Endodermal cell (in vitro differentiated cells): ENCODE data around the gene LDLRAD4. TPM values are rescaled to one million over a fixed set of nuclear protein-coding genes. Genes with fewer than 3 reads are reported as not detected.

Experiments
- DNase-seq: peaks from one replicate; pipeline ENCODE4 v3.0.0-alpha.2; 2017
- H3K27ac ChIP-seq: 2 replicates; pipeline ENCODE4 v1.5.1; 2013; ENCODE audit warnings: mild to moderate bottlenecking, low read depth, low read length, moderate library complexity
- H3K27me3 ChIP-seq: 2 replicates; pipeline ENCODE4 v1.6.1; 2013; ENCODE audit warnings: mild to moderate bottlenecking, low read length, moderate library complexity; ENCODE audit not compliant: insufficient read depth, control insufficient read depth, poor library complexity, severe bottlenecking
- H3K36me3 ChIP-seq: 2 replicates; pipeline ENCODE4 v1.7.0; 2013; ENCODE audit warnings: mild to moderate bottlenecking, low read length, moderate library complexity; ENCODE audit not compliant: control insufficient read depth, insufficient read depth
- H3K4me1 ChIP-seq: one replicate; pipeline ENCODE4 v1.7.0; 2013; ENCODE audit warnings: low read length; ENCODE audit not compliant: control insufficient read depth, insufficient read depth
- H3K4me3 ChIP-seq: 2 replicates; pipeline ENCODE4 v1.5.1; 2013; ENCODE audit warnings: mild to moderate bottlenecking, low read length, moderate library complexity
- H3K9ac ChIP-seq: 2 replicates; pipeline ENCODE4 v1.6.1; 2013; ENCODE audit warnings: mild to moderate bottlenecking, low read length, moderate library complexity; ENCODE audit not compliant: poor library complexity, severe bottlenecking; ENCODE audit errors: extremely low read depth
- H3K9me3 ChIP-seq: 2 replicates; pipeline ENCODE4 v1.6.1; 2013; ENCODE audit warnings: mild to moderate bottlenecking, low read length, moderate library complexity; ENCODE audit not compliant: control insufficient read depth
- H3K27ac Mint-ChIP-seq: 2 replicates; pipeline ENCODE4 v1.8.0; 2020; ENCODE audit warnings: mixed read lengths
- H3K27me3 Mint-ChIP-seq: 2 replicates; pipeline ENCODE4 v1.8.0; 2021; ENCODE audit warnings: mild to moderate bottlenecking, mixed read lengths; ENCODE audit not compliant: insufficient read depth
- H3K36me3 Mint-ChIP-seq: 2 replicates; pipeline ENCODE4 v1.8.0; 2020; ENCODE audit warnings: low read depth, mixed read lengths
- H3K4me1 Mint-ChIP-seq: 2 replicates; pipeline ENCODE4 v1.8.0; 2020; ENCODE audit warnings: mixed read lengths
- H3K4me3 Mint-ChIP-seq: 2 replicates; pipeline ENCODE4 v1.8.0; 2020; ENCODE audit warnings: mild to moderate bottlenecking, moderate library complexity, mixed read lengths
- H3K9me3 Mint-ChIP-seq: 2 replicates; pipeline ENCODE4 v1.8.0; 2020; ENCODE audit warnings: mild to moderate bottlenecking, mixed read lengths
- WGBS, 2 experiments: methylation state at CpG; one replicate each; pipeline versions ENCODE4 v1.1.5 to v1.1.7; 2013; ENCODE audit warnings: missing lambda C conversion rate in 2 of 2, mixed read lengths in 1 of 2; ENCODE audit not compliant: insufficient coverage in 1 of 2, insufficient read length in 1 of 2; 5-methylcytosine and 5-hydroxymethylcytosine counted together
- total RNA-seq, 2 donors: library from RNA; stranded (reverse); fragmentation: NEBNext Ultra II Directional in 1 of 2; extraction: Animal tissue kit (Norgen Biotek cat#: 25700) in 1 of 2; gene quantifications; 2 replicates in 1 of 2; 3 replicates in 1 of 2; pipeline ENCODE4 v1.2.1, GENCODE V29; 2021
- TF ChIP-seq, protein P1 (sequence below): fragments of 200-600 bp; sonication (generic); conservative IDR thresholded peaks from 2 replicates; pipeline ENCODE4 v1.5.0; 2021; ENCODE audit warnings: antibody characterized with exemption, mild to moderate bottlenecking

LDLRAD4 gene
- total RNA-seq, 2 donors from 2014 or later = 14.9 to 15.1 TPM

- H3K4me3 Mint-ChIP-seq = no peak overlapping the region
- H3K27me3 Mint-ChIP-seq = no peaks in the 10 kb centered on the region
- peaks cover 14% of the 10 kb centered on the region for H3K4me1 ChIP-seq
- H3K9ac ChIP-seq = no peak overlapping the region
- H3K27ac Mint-ChIP-seq = no peak overlapping the region
- 94 to 96% methylated on average over 8 to 20 of the region's 21 CpGs for WGBS, 2 experiments
- no peak overlapping the region for H3K4me3 ChIP-seq
- no peaks in the 10 kb centered on the region for H3K36me3 ChIP-seq
- TF ChIP-seq, protein P1, sequence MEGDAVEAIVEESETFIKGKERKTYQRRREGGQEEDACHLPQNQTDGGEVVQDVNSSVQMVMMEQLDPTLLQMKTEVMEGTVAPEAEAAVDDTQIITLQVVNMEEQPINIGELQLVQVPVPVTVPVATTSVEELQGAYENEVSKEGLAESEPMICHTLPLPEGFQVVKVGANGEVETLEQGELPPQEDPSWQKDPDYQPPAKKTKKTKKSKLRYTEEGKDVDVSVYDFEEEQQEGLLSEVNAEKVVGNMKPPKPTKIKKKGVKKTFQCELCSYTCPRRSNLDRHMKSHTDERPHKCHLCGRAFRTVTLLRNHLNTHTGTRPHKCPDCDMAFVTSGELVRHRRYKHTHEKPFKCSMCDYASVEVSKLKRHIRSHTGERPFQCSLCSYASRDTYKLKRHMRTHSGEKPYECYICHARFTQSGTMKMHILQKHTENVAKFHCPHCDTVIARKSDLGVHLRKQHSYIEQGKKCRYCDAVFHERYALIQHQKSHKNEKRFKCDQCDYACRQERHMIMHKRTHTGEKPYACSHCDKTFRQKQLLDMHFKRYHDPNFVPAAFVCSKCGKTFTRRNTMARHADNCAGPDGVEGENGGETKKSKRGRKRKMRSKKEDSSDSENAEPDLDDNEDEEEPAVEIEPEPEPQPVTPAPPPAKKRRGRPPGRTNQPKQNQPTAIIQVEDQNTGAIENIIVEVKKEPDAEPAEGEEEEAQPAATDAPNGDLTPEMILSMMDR = no peak
- no peaks in the 10 kb centered on the region for H3K9me3 Mint-ChIP-seq
- no peak overlapping the region for H3K27ac ChIP-seq
- H3K9me3 ChIP-seq = no peaks in the 10 kb centered on the region
- H3K36me3 Mint-ChIP-seq = no peaks in the 10 kb centered on the region
- peaks cover 27% of the 10 kb centered on the region for H3K4me1 Mint-ChIP-seq
- DNase-seq = no peak
- H3K27me3 ChIP-seq = peaks cover 6% of the 10 kb centered on the region
These were observed 395.3 kb downstream of the LDLRAD4 start for GRCh38 chr18:13613591-13614501.

- WGBS, 2 experiments = 93 to 98% methylated on average over 6 to 16 of the region's 16 CpGs
- no peak overlapping the region for H3K27ac ChIP-seq
These were observed 396.2 kb downstream of the LDLRAD4 start for GRCh38 chr18:13614641-13615288.

GRCh38 chr18:13615432-13615861, 396.9 kb downstream of the LDLRAD4 start:
- Mint-ChIP-seq H3K27me3 (no peaks in the 10 kb centered on the region), H3K9me3 (no peaks in the 10 kb centered on the region), H3K27ac (no peak overlapping the region), H3K4me1 (peaks cover 26% of the 10 kb centered on the region), H3K36me3 (no peaks in the 10 kb centered on the region), H3K4me3 (no peak overlapping the region)
- Histone ChIP-seq H3K4me3 (no peak overlapping the region), H3K27ac (no peak overlapping the region), H3K4me1 (peaks cover 14% of the 10 kb centered on the region), H3K36me3 (no peaks in the 10 kb centered on the region), H3K27me3 (peaks cover 6% of the 10 kb centered on the region), H3K9ac (no peak overlapping the region), H3K9me3 (no peaks in the 10 kb centered on the region)
- DNase-seq = no peak
- 97% methylated on average over 8 of the region's 8 CpGs for WGBS, 2 experiments
- TF ChIP-seq, protein P1 = no peak

More at GRCh38 chr18:13614641-13615288, 396.2 kb downstream of the LDLRAD4 start:
- Mint-ChIP-seq H3K27me3 (no peaks in the 10 kb centered on the region), H3K36me3 (no peaks in the 10 kb centered on the region), H3K9me3 (no peaks in the 10 kb centered on the region), H3K27ac (no peak overlapping the region), H3K4me1 (peaks cover 26% of the 10 kb centered on the region), H3K4me3 (no peak overlapping the region)
- Histone ChIP-seq H3K9me3 (no peaks in the 10 kb centered on the region), H3K4me1 (peaks cover 14% of the 10 kb centered on the region), H3K4me3 (no peak overlapping the region), H3K27me3 (peaks cover 6% of the 10 kb centered on the region), H3K9ac (no peak overlapping the region), H3K36me3 (no peaks in the 10 kb centered on the region)
- TF ChIP-seq, protein P1 = no peak
- DNase-seq = no peak
